GM19438 (cell line): Measurements from ENCODE around the gene ANKRD66.
"Not testable (repeated sequence)": the region's sequence is repeated elsewhere in the genome, so short reads cannot be mapped to it uniquely, and the experiment has no call there.

ENCODE experiments used
- ATAC-seq: cut with Tn5 transposase; IDR thresholded peaks from one replicate; pipeline ENCODE4 v1.9.1; 2021; ENCODE audit warnings: low read depth; ENCODE audit not compliant: unreplicated experiment

ANKRD66 gene

DNA sequence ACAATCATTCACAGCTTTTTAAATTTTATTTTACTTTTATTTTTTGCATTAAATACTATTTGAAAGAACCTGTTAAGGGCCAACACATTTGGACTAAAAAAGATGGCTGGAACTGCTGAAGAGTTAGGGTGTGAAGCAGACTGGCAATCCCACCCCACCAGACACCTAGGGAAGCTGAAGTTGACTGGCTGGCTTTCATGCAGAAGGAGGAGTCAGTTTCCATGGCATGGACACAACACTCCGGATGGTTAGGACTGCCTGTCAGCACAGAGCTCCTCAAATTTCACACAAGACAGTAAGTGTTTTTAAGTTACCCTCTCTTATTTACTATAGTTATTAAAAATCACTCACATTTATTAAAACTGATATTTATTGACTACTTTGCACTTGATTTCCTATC, at the start of gene ANKRD66:
Gene ANKRD66, plus strand, starts transcription at position 238 of the 400 bp plus-strand sequence. CDS start 5,016 bp downstream, outside the sequence.
- ATAC-seq = no peak

GRCh38 chr6:46699970-46700369, 46.8 kb upstream of the ANKRD66 start:
- no peak for ATAC-seq

DNA sequence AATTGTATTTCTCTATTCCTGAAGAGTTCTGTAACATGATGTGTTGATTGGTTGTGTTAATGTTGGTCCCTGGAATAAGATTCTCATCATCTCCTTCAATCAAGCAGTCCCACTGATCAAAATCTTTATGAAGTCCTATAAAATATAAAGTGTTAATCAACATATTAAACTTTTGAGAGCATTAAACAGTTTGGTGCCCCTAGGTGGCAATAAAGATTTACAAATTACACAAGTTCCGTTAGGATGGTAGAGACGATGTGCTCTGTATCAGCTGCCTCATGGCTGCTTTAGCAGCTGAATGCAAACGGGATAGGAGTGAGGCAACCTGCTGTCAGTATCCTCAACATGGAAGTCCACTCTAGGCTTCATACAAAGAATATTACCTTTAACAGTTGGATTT, 42.2 kb upstream of the ANKRD66 start:
- ATAC-seq = no peak

DNA sequence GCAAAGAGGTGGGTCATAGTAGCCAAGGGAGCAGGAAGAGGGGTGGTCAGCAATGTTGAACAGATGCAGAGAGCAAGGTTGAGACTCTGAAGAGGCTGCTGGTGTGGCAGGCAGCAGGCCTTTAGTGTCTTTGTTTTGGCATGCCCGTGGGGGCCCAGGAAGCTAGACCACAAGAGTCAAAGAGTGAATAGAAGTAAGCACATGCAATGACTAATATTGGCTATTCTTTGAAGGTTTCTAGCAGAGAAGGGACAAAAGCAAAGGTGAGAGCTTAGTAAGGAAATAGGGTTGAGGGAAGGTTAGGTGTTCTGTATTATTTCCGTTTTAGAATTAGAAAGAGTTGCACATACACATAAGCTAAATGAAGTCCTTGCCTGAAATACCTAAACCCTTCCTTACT, 40.3 kb upstream of the ANKRD66 start:
- no peak for ATAC-seq

GRCh38 chr6:46711491-46711890, 35.2 kb upstream of the ANKRD66 start:
- no peak for ATAC-seq

GRCh38 chr6:46715141-46715540, 31.6 kb upstream of the ANKRD66 start:
- no peak for ATAC-seq

- ATAC-seq = no peak
Observed at GRCh38 chr6:46719099-46719498, 27.6 kb upstream of the ANKRD66 start.

DNA sequence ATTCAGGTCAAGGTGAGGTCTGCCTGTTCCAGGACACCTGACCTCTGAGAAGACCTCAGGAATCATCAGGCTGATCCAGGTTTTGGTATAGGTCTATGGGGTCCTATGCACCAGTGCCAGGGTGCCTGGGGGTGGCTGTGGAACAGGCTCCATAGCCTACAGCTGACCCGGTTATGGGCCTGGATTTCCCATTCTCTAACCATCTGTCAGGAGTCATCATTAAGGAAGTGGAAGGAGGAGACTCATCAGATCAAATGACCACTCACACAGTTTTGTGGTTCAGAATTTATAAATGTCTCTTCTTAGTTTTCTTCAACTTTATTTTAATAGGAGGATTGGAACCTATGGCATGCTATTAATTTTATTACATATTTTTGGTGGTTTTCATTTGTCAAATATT, 26.3 kb upstream of the ANKRD66 start:
- ATAC-seq = no peak

- ATAC-seq = no peak
Observed at GRCh38 chr6:46729787-46730326, 16.9 kb upstream of the ANKRD66 start.

DNA sequence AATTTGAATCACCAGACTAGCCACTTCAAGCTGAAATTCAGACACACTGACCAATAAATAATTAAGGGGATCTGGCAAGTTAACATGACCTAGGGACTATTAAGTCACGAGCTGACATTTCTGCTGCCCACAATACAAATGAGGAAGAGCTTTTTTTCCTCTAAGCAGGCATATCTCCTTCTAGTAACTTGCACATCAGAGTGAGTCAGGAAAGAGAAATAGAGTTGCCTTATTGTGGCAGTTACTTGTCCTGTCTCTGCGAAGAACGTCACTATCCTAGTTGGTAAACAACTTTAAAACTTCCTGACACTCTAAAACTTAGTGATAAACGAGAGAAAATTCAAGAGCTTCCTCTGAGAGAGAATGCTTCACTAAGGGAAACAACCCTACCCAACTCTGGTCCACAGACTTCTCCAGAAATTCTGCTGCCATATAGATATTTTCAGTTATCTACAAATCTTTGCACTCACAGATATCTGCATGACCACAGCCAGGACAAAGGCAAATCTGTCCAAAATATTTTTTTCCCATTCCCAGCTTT, 15.7 kb upstream of the ANKRD66 start:
- no peak for ATAC-seq

DNA sequence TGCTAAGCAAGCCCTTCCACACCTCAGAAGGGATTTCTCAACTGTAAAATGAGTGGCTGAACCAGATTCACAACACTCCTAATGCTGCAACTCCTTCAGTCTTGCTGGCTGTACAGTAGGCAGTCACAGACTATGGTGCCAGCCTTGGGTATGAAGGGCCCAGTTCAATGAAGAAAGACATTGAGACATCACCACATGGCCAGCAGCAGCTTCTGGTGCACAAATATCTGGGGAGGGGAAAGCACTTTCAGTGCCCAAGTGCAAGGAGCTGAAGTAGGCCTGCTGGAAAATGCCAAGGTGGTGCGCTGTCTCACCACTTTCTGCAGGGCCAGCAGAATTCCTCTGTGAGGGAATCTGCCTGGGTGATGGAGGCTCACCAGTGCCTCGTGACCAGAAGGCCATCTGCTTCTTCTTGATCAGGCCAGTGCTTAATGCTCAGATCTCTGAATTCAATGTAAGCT, 13.4 kb upstream of the ANKRD66 start:
- ATAC-seq = no peak

DNA sequence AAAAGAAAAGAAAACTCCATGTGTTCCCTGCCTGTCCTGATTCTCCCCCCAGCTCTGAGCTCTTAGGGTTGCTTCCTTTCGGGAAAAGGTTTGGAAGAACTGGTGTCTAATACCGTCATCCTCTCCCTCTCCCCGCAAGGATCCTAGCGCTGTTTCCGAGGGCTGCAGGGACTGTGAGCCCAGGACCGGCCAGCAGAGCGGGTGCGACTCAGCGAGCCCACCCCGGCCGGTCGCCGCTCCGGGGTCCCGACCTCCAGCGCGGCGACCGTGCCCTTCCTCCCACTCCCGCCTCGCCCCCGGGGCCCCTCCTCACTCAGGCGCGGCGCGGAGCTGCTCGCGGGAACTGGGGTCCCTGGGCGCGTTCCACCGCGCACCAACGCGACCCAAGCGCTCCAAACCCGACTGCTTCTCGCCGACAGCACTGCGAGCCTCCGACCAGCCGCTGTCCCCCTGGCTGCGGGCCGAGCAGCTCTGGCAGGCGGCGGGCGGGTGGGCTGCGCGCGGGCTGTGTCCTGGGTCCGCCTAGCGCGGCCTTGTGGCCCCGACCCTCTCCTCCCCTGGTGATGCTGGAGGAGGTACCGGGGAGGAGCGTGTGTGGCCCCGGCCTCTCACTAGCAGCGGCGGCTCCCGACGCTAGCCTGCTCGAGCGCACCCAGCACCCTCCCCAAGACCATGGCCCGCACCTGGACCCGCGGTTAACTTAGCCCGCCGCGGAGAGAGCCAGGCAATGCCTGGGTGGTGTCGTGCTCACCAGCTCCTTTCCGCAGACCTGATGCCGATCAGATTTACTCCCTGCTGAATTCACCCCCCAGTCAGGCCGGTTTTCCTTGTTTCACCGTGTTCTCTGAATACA, 11.6 kb upstream of the ANKRD66 start, which contains the start of gene PLA2G7:
Gene PLA2G7, minus strand, starts transcription at position 509 of the 853 bp plus-strand sequence. CDS start 12,484 bp downstream, outside the sequence.
- ATAC-seq = no peak

GRCh38 chr6:46735720-46736031, 11.1 kb upstream of the ANKRD66 start:
- no peak for ATAC-seq

DNA sequence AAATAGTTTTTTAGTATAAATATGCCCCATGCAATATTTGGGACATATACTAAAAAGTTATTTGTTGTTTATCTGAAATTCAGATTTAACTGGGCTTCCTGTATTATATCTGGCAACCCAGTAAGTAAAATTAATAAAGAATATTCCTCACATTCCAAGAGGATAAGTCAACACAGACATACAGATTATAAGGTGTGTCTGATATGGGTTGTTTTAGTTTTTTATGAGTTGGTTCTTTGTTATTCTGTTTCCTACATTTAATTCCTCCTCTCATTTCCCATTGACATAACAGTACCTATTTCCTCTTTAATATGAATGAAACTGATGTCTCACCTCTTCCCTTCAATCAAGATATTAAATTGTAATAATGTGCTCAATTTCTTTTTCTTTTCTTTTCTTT, 9.8 kb upstream of the ANKRD66 start:
- no peak for ATAC-seq

- no peak for ATAC-seq
Observed at GRCh38 chr6:46741482-46741881, 5.3 kb upstream of the ANKRD66 start.

DNA sequence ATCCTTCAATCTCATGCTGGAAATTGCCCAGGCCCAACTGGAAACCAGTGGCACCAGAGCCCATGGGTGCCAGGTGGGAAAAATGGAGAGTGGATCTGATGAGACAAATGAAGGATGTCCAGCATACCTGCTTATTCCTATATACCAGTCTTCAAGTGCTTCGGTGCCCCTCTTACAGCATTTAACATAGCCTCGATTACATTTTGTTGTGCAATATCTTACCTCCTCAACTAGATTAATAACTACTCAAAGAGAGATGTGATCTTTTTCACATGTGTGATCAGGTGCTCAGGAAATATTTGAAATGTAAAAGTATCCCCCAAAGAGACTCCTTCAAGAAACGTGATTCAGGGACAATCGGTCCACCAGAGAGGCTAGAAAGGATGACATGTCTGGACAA, 4.8 kb upstream of the ANKRD66 start:
- ATAC-seq = no peak

DNA sequence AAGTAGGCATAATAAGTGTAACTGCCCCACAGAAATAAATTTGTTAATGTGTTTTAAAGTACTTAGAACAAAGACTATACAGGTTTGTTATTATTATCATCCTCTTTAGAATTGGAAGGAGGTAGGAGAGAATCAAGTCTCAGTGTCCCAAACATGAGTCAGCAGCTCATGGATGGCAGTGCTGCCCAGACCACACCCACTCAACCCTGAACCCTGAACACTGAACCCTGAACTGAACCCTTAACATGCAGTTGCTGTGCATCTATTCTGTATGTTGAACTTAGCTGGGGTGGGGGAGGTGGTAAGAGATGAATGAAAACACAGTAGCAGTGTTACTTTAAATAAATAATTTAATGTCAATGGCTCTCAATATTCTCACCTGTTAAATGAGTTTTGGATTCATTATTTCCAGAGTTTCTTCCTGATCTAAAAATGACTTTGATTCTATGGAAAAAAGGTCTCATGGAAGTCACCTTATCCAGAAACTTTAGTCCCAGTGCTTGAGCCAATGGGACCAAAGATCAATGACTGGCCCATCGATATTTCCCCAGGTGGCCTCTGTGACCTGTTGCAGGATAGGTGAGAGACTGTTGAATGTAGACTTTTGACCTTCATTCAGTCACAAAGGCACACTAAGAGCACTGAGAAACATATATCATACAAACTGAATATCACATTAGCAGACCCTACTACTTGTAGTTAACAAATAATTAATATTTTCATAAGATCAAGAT, 3.1 kb upstream of the ANKRD66 start:
- ATAC-seq = no peak

GRCh38 chr6:46744159-46744725, 2.5 kb upstream of the ANKRD66 start:
- not testable (repeated sequence) for ATAC-seq

DNA sequence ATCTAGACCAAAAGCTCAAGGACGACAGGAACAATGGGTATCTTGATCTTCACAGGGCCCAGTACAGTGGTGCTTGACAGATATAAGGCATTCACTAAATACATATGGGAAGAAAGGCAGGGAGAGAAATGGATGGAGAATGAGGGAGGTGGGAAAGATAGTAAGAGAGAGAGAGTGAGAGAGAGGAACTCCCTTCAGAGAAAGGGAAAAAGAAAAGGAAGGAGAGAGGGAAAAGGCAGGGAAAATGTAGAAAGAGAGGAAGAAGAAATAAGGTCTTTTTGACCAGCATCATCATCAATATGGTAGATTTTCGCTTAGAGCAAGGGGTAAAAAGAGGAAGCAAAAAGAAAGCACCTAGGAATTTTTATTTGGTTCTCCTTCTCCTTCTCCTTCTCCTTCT, 760 bp upstream of the ANKRD66 start:
- ATAC-seq = no peak

GRCh38 chr6:46748940-46749503, 2.3 kb downstream of the ANKRD66 start:
- ATAC-seq = no peak

DNA sequence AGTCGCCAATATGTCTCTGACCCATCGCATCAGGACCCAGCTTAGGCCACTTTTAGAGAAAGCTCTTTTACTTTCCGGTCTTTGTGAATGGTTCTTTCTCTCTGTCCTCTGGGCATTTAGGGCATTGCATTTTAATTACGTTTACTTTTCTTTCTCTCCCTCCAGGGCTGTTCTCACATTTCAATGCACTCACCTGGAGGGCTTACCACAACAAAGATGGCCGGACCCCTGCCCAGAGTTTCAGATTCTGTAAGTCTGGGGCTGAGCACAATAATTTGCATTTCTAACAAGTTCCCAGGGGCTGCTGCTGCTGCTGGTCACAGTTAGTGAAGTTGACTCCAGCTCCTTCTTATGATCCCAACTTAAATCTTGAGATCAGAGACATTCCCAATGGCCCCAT, 3.0 kb downstream of the ANKRD66 start:
- ATAC-seq = no peak
